Left renal cortex interstitium (tissue), 4 donors: Measurements from ENCODE around the gene NIPAL3. TPM values are rescaled to one million over a fixed set of nuclear protein-coding genes. Genes with fewer than 3 reads are reported as not detected.
"Not testable (repeated sequence)": the region's sequence is repeated elsewhere in the genome, so short reads cannot be mapped to it uniquely, and the experiment has no call there.

Experiments used
- DNase-seq, 4 donors: peaks; one replicate each; pipeline ENCODE4 v3.0.0-alpha.2; 2013; ENCODE audit warnings: low read depth in 4 of 4, low spot score in 2 of 4, missing footprints in 1 of 4
- polyA plus RNA-seq, 4 donors: library from polyadenylated mRNA; unstranded; fragments of 120-200 nt; gene quantifications; one replicate each; pipeline ENCODE4 v1.2.1, GENCODE V29; 2013; ENCODE audit not compliant: insufficient read length in 4 of 4

The NIPAL3 gene
- polyA plus RNA-seq, 4 donors: 20.4 to 22.7 (median 21.2) TPM

DNA sequence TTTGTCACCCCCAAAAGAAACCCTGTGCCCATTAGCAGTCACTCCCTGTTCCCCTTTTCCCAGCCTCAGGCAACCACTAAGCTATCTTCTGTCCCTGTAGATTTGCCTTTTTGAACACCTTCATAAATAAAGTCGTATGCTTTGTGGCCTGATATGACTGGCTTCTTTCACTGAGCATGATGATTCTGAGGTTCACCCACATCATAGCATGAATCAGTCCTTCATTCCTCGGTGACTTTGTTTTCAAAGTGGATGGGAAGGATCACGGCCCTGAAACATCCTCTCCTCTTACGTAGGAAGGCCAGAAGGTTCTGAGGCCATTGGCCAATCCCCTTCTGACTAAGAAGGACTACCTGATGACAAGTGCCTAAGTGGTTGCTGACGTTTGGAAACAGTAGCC is 39.1 kb downstream of the NIPAL3 start:
- DNase-seq: no peak

DNA sequence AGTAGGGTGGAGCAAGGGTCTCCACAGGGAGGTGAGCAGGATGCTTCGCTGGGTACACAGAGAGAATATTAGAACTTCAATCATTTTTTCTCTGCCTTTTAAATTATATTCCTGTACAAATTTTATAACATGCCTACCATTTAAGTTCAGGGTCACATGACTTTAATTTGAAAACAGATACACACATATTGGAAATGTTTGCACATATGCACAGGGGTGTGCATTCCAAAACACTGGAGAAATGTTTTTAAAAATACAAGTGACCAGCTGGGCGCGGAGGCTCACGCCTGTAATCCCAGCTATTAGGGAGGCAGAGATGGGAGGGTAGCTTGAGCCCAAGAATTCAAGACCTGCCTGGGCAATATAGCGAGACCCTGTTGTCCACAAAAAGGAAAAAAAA is 39.7 kb downstream of the NIPAL3 start:
- no peak for DNase-seq

DNA sequence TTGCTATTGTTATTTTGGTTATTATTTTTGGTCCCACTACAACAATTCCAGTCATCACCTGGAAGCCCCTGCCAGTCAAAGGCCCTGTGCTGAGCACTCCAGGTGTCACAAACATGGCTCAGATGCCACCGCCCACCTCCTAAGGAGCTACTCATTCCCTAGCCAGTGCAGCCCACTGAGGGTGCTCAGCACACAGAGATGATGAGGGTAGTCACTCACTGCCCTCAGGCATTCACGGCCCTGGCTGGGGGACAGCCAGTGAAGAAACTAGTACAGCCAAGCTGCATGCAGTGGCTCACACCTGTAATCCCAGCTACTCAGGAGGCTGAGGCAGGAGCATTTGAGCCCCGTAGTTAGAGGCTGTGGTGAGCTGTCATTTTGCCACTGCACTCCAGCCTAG is 42.3 kb downstream of the NIPAL3 start:
- DNase-seq: no peak

DNA sequence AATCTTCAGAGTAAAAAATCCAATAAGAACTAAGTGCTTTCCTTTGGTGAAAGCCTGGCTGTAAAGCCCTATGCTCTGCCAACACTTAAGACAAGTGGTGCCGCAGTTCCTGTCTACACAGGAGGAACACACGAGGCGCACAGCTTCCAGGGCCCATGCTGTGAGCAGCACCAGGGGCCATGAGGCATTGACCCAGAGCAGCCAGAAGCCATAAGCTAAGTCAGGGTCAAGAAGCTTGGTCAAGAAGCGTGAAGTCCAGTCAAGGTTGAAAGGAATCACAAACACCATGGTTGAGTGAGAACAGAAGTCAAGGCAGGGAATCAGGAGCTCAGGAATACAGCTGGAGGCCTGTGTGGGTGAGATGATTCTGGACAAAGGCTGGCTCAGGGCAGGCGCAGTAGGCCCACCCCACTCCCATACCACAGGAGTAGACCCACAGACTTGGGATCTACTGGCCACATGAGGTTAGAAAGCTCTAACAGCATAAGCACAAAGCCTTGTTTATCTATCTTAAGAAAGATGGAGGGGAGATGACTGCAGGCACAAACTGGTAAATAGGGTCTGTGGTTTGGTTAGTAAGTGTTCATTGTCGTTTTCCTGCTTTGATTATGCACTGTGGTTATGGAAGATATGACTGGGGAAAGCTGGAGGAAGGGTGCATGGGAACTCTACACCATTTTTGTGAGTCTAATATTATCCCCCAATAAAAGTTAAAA is 44.1 kb downstream of the NIPAL3 start:
- no peak for DNase-seq

GRCh38 chr1:24462128-24462527 is 46.5 kb downstream of the NIPAL3 start:
- DNase-seq: not testable (repeated sequence)

GRCh38 chr1:24463776-24464735 is 48.5 kb downstream of the NIPAL3 start:
- no peak for DNase-seq

GRCh38 chr1:24465099-24465498 is 49.5 kb downstream of the NIPAL3 start:
- no peak for DNase-seq

GRCh38 chr1:24465638-24466037 is 50.0 kb downstream of the NIPAL3 start:
- no peak for DNase-seq

GRCh38 chr1:24468685-24469316 is 53.2 kb downstream of the NIPAL3 start:
- no peak for DNase-seq

GRCh38 chr1:24470592-24470991 is 55.0 kb downstream of the NIPAL3 start:
- no peak for DNase-seq

DNA sequence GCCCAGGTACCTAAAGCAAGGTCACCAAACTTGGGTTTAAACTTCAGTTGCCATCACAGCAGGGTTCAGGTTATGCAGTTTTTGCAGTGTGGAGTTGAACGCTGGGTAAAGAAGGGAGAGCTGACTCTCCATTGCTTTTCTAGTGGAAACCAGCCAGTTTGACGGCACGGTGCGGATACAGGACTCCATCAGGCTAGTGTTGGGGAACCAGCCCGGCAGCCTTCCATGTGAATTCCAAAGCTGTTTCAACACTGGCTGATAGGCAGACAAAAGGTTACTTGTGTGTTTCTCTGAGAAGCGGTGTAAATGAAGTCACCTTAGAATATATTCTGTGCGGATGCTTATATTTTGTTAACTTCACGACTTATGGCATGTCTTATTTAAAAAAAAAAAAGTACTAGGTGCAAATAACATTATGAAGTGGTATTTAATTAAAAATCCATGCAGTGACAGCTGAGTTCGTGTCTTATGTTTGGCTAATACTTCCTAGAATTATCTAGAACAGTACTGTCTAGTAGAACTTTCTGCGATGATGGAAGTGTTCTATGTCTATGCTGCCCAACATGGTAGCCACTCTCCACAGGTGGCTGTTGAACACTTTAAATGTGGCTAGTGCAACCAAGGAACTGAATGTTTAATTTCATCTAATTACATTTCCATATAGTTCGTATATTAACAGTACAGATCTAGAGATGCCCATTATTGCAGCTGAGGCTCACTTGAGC is 57.1 kb downstream of the NIPAL3 start:
- no peak for DNase-seq

DNA sequence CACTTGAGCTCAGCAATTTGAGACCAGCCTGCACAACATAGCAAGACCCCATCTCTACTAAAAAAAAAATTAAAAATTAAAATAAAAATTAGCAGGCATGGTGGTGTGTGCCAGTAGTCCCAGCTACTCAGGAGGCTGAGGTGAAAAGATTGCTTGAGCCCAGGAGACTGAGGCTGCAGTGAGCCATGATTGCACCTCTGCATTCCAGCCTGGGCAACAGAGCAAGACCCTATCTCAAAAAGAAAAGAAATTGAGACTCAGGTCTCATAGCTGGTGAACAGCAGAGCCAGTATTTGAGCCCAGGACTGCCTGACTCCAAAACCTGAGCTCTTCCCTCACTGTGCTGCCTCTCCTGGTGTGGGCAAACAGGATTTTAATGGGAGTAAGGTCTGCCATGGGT is 58.6 kb downstream of the NIPAL3 start:
- DNase-seq: no peak

DNA sequence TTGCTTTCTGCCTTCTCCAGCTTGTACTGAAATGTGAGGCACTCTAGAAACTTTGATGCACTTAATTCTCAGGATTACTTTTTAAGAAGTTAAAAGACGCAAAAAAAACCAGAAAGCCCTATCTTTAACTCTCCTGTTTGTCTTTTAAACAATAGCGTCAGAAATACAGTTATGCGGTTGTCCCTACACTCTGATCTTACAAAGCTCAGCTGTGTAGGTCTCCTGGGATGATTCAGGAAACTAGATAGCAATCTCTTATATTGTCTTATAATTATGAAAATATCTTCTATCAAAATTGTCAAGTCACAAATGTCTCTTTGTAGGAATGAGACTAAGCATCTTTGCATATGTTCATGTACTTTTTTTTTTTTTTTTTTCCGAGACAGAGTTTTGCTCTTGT is 60.1 kb downstream of the NIPAL3 start:
- DNase-seq: no peak

- DNase-seq: no peak
Measured at GRCh38 chr1:24476571-24476970, 61.0 kb downstream of the NIPAL3 start.

GRCh38 chr1:24477309-24477708 is 61.7 kb downstream of the NIPAL3 start:
- no peak for DNase-seq

DNA sequence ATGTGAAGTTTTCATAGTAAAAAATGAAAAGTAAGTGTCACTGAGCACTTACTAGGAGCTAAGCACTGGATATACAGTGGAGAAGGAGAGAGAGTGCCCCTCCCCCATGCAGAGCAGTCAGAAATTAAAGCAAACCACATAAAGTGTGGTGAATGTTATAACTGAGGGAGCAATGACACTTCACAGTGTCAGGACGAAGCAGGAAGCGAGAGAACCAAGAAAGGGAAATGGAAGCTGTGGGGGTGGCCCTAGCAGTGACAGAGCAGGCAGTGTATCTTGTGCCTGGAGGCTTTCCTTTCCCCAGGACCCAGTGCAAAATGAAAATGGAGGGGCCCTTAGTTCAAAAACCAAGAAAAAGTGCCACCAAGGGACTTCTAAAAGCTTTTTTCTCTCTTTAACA is 65.5 kb downstream of the NIPAL3 start:
- DNase-seq: no peak

- DNase-seq: no peak
Measured at GRCh38 chr1:24481843-24482610, 66.4 kb downstream of the NIPAL3 start.

- no peak for DNase-seq
Measured at GRCh38 chr1:24483441-24483840, 67.8 kb downstream of the NIPAL3 start.

DNA sequence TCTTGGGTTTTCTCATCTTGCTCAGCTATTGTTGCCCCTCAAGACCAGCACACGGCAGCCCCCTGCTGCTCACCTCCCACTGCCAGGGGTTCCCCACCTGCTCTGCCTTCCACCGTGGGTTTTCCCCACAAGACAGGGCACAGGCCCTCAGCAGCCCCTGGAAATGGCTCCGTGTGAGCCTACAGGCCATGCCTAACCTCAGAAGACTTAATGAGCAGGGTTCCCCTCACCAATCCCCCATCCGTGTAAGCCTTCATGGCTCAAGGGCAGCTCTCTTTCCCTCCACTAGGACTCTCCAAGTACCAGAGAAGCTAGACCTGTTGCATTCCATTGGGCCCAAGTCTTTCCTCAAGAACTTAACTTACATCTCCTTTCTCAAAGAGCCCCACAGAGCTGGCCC is 68.6 kb downstream of the NIPAL3 start:
- no peak for DNase-seq
